Mesothelial cell of epicardium (in vitro differentiated cells): ENCODE results near the gene BACE2. TPM values are rescaled to one million over a fixed set of nuclear protein-coding genes. Genes with fewer than 3 reads are reported as not detected.

ENCODE experiments used
- DNase-seq, 2 experiments: peaks; one replicate each; pipeline ENCODE4 v3.0.0; 2021; ENCODE audit warnings: low spot score in 2 of 2; ENCODE audit not compliant: unreplicated experiment in 2 of 2
- H3K27ac Mint-ChIP-seq: 2 replicates; pipeline ENCODE4 v1.8.0; 2021; ENCODE audit warnings: mixed read lengths
- H3K27me3 Mint-ChIP-seq: 2 replicates; pipeline ENCODE4 v1.8.0; 2021; ENCODE audit warnings: low read depth, mixed read lengths
- H3K36me3 Mint-ChIP-seq: 2 replicates; pipeline ENCODE4 v1.8.0; 2021; ENCODE audit warnings: mixed read lengths
- H3K4me1 Mint-ChIP-seq: 2 replicates; pipeline ENCODE4 v1.8.0; 2021; ENCODE audit warnings: mixed read lengths
- H3K4me3 Mint-ChIP-seq: 2 replicates; pipeline ENCODE4 v1.8.0; 2021; ENCODE audit warnings: mild to moderate bottlenecking, moderate library complexity, mixed read lengths
- H3K9me3 Mint-ChIP-seq: 2 replicates; pipeline ENCODE4 v1.8.0; 2021; ENCODE audit warnings: mixed read lengths
- total RNA-seq: library from RNA; stranded (reverse); gene quantifications from 3 replicates; pipeline ENCODE4 v1.2.1, GENCODE V29; 2021
- TF ChIP-seq, protein P1 (sequence below): fragments of 200-600 bp; sonication (generic); IDR thresholded peaks from one replicate; pipeline ENCODE4 v1.5.0; 2021; ENCODE audit warnings: antibody characterized with exemption; ENCODE audit not compliant: unreplicated experiment

Gene BACE2
- total RNA-seq, 1 donor from 2014 or later, result 31.3 TPM

DNA sequence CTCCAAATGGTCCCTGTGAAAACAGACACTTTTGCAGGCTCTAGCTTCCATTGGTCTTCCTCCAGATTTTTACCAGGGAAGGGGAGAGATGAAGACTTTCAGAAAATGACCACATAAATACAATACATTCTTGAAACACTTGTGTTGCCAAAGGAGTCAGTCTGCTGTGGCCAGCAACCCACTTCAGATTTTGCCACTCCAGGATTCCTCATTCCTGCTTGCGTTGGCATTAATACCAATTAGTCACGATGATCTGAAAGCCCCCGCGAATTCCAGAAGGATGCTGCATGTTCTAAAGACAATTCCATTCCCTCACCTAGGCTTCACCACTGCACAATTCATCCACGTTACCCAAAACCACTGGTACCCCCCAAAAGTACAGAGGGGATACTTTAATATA is 7.9 kb upstream of the BACE2 start:
- Mint-ChIP-seq H3K4me1 (no peaks in the 10 kb centered on the region), H3K4me3 (no peak overlapping the region), H3K27ac (no peak overlapping the region), H3K9me3 (peaks cover 10% of the 10 kb centered on the region), H3K27me3 (peaks cover 8% of the 10 kb centered on the region), H3K36me3 (no peaks in the 10 kb centered on the region)
- TF ChIP-seq, protein P1, sequence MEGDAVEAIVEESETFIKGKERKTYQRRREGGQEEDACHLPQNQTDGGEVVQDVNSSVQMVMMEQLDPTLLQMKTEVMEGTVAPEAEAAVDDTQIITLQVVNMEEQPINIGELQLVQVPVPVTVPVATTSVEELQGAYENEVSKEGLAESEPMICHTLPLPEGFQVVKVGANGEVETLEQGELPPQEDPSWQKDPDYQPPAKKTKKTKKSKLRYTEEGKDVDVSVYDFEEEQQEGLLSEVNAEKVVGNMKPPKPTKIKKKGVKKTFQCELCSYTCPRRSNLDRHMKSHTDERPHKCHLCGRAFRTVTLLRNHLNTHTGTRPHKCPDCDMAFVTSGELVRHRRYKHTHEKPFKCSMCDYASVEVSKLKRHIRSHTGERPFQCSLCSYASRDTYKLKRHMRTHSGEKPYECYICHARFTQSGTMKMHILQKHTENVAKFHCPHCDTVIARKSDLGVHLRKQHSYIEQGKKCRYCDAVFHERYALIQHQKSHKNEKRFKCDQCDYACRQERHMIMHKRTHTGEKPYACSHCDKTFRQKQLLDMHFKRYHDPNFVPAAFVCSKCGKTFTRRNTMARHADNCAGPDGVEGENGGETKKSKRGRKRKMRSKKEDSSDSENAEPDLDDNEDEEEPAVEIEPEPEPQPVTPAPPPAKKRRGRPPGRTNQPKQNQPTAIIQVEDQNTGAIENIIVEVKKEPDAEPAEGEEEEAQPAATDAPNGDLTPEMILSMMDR, result no peak
- DNase-seq, result no peak

DNA sequence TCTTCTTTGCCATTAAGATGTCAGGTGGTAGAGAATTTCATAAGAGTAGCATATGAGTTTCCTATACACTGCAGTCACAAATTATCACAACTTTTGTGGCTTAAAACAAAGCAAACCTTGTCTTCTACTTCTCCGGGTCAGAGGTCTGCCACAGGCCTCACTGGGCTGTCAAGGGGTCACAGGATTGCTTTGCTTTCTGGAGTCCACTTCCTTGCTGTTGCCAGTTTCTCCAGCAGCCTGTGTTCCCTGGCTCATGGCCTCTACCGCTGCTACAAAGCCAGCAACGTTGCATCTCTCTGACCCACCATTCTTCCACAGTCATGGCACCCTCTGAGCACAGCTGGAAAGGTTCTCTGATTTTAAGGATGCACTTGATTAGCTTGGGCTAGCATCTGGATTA is 6.5 kb upstream of the BACE2 start:
- no peak overlapping the region for H3K4me3 Mint-ChIP-seq
- TF ChIP-seq, protein P1, result no peak
- no peak for DNase-seq
- no peak overlapping the region for H3K27ac Mint-ChIP-seq
- peaks cover 8% of the 10 kb centered on the region for H3K27me3 Mint-ChIP-seq
- no peaks in the 10 kb centered on the region for H3K36me3 Mint-ChIP-seq
- H3K9me3 Mint-ChIP-seq, result peaks cover 10% of the 10 kb centered on the region
- H3K4me1 Mint-ChIP-seq, result peaks cover 2% of the 10 kb centered on the region

DNA sequence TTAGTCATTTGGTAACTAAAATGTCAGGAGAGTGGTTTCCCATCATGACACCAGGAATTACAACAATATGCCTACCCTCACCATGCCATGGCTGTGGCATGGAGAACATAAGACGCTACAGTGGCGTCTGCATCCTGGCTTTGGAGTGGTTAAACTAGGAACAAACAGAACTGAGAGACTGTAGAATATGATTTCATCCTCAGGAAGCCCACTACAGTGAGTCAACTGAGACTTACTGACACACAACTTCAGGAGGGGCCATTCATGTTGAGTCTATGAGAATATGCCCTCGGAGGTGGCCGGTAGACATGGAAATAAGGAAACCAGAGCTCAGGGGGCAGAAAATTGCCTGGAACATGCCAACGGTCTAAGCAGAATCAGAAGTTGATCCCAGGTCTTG is 5.9 kb upstream of the BACE2 start:
- DNase-seq, result no peak
- Mint-ChIP-seq H3K27ac (no peak overlapping the region), H3K4me3 (no peak overlapping the region), H3K9me3 (peaks cover 10% of the 10 kb centered on the region), H3K36me3 (no peaks in the 10 kb centered on the region), H3K4me1 (peaks cover 6% of the 10 kb centered on the region), H3K27me3 (peaks cover 8% of the 10 kb centered on the region)
- TF ChIP-seq, protein P1, result no peak

DNA sequence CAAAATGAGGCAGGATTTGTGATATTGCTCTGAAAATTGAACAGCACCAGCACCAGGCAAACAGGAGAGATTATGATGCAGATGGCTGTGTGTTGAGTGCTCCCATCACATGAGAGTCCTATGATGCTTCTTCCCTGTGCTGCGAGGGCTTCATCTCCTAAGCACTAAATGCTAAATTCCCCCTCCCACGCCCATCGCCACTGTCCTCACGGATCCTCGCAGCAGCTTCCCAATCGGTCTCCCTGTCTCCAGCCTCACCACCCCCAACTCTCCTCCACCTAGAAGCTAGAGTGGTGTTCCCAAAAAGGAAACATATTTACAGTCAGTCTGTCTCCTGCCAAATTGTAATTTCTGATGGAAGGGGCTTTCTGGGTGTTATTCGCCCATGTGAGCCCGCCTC is 4.9 kb upstream of the BACE2 start:
- TF ChIP-seq, protein P1, result no peak
- H3K27me3 Mint-ChIP-seq, result peaks cover 8% of the 10 kb centered on the region
- no peak overlapping the region for H3K4me3 Mint-ChIP-seq
- no peak overlapping the region for H3K27ac Mint-ChIP-seq
- peaks cover 9% of the 10 kb centered on the region for H3K9me3 Mint-ChIP-seq
- H3K4me1 Mint-ChIP-seq, result peaks cover 6% of the 10 kb centered on the region
- no peaks in the 10 kb centered on the region for H3K36me3 Mint-ChIP-seq
- DNase-seq, result no peak

DNA sequence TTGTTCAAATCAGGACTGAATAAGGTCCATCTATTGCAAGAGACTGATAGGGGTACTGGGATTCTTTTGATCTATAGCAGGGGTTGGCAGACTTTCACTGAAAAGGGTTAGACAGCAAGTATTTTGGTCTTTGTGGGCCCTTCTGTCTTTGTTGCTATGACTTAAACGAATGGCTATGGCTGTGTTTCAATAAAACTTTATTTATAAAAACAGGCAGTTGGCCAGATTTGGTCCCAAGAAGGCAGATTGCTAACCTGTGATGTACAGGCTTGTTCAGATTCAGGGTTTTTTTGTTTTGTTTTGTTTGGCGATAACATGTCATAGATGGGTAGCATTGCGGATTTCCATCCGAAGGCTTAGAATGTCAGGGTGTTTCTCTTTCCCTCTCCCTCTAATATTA is 3.9 kb upstream of the BACE2 start:
- Mint-ChIP-seq H3K27me3 (peaks cover 8% of the 10 kb centered on the region), H3K36me3 (no peaks in the 10 kb centered on the region), H3K27ac (no peak overlapping the region), H3K4me1 (peaks cover 7% of the 10 kb centered on the region), H3K4me3 (no peak overlapping the region), H3K9me3 (no peaks in the 10 kb centered on the region)
- TF ChIP-seq, protein P1, result no peak
- no peak for DNase-seq
